ENCODE measurements around the gene DDX5.
"Not testable (repeated sequence)": the region's sequence is repeated elsewhere in the genome, so short reads cannot be mapped to it uniquely, and the experiment has no call there.

DDX5 gene

GRCh38 chr17:64488301-64488700 lies 17.8 kb downstream of the DDX5 start:
- Histone ChIP-seq H3K9me3 (replicated peaks; ENCODE audit: low read length) (no peaks in the 10 kb centered on the region), H3K4me2 (ENCODE audit: low read length) (no peak overlapping the region), H3K9ac (ENCODE audit: low read depth, low read length) (no peak overlapping the region), H3K36me3 (ENCODE audit: insufficient read depth, low read length) (peaks cover 43% of the 10 kb centered on the region), H3K4me3 (ENCODE audit: low read length) (no peak overlapping the region), H3K4me1 (ENCODE audit: control insufficient read depth, insufficient read depth, low read length) (no peaks in the 10 kb centered on the region), H3K27me3 (ENCODE audit: control insufficient read depth, insufficient read depth, low read length) (no peaks in the 10 kb centered on the region)

- H3K27me3 ChIP-seq (ENCODE audit: control insufficient read depth, insufficient read depth, low read length) = no peaks in the 10 kb centered on the region
- H3K4me2 ChIP-seq (ENCODE audit: low read length) = no peak overlapping the region
- no peak overlapping the region for H3K9ac ChIP-seq (ENCODE audit: low read depth, low read length)
- H3K4me3 ChIP-seq (ENCODE audit: low read length) = no peak overlapping the region
- no peaks in the 10 kb centered on the region for H3K9me3 ChIP-seq (replicated peaks; ENCODE audit: low read length)
- peaks cover 29% of the 10 kb centered on the region for H3K36me3 ChIP-seq (ENCODE audit: insufficient read depth, low read length)
- no peaks in the 10 kb centered on the region for H3K4me1 ChIP-seq (ENCODE audit: control insufficient read depth, insufficient read depth, low read length)
Measured at GRCh38 chr17:64484380-64484779, 21.7 kb downstream of the DDX5 start.

- Histone ChIP-seq H3K36me3 (ENCODE audit: insufficient read depth, low read length) (peaks cover 23% of the 10 kb centered on the region), H3K4me1 (ENCODE audit: control insufficient read depth, insufficient read depth, low read length) (no peaks in the 10 kb centered on the region), H3K4me2 (ENCODE audit: low read length) (no peak overlapping the region), H3K9ac (ENCODE audit: low read depth, low read length) (no peak overlapping the region), H3K4me3 (ENCODE audit: low read length) (no peak overlapping the region), H3K27me3 (ENCODE audit: control insufficient read depth, insufficient read depth, low read length) (no peaks in the 10 kb centered on the region), H3K9me3 (replicated peaks; ENCODE audit: low read length) (no peaks in the 10 kb centered on the region)
Measured at GRCh38 chr17:64480951-64481350, 25.1 kb downstream of the DDX5 start.

GRCh38 chr17:64477849-64478248 lies 28.2 kb downstream of the DDX5 start:
- H3K27me3 ChIP-seq (ENCODE audit: control insufficient read depth, insufficient read depth, low read length) = no peaks in the 10 kb centered on the region
- H3K4me2 ChIP-seq (ENCODE audit: low read length) = no peak overlapping the region
- H3K4me3 ChIP-seq (ENCODE audit: low read length) = no peak overlapping the region
- no peaks in the 10 kb centered on the region for H3K9me3 ChIP-seq (replicated peaks; ENCODE audit: low read length)
- no peak overlapping the region for H3K9ac ChIP-seq (ENCODE audit: low read depth, low read length)
- no peaks in the 10 kb centered on the region for H3K4me1 ChIP-seq (ENCODE audit: control insufficient read depth, insufficient read depth, low read length)
- H3K36me3 ChIP-seq (ENCODE audit: insufficient read depth, low read length) = peaks cover 10% of the 10 kb centered on the region

- Histone ChIP-seq H3K9ac (ENCODE audit: low read depth, low read length) (no peak overlapping the region), H3K36me3 (ENCODE audit: insufficient read depth, low read length) (no peaks in the 10 kb centered on the region), H3K4me2 (ENCODE audit: low read length) (no peak overlapping the region), H3K4me1 (ENCODE audit: control insufficient read depth, insufficient read depth, low read length) (no peaks in the 10 kb centered on the region), H3K4me3 (ENCODE audit: low read length) (no peak overlapping the region), H3K27me3 (ENCODE audit: control insufficient read depth, insufficient read depth, low read length) (no peaks in the 10 kb centered on the region), H3K9me3 (replicated peaks; ENCODE audit: low read length) (no peaks in the 10 kb centered on the region)
Measured at GRCh38 chr17:64472564-64472963, 33.5 kb downstream of the DDX5 start.

- no peaks in the 10 kb centered on the region for H3K4me1 ChIP-seq (ENCODE audit: control insufficient read depth, insufficient read depth, low read length)
- H3K27me3 ChIP-seq (ENCODE audit: control insufficient read depth, insufficient read depth, low read length) = no peaks in the 10 kb centered on the region
- H3K9me3 ChIP-seq (replicated peaks; ENCODE audit: low read length) = no peaks in the 10 kb centered on the region
- no peak overlapping the region for H3K9ac ChIP-seq (ENCODE audit: low read depth, low read length)
- no peak overlapping the region for H3K4me3 ChIP-seq (ENCODE audit: low read length)
- H3K4me2 ChIP-seq (ENCODE audit: low read length) = no peak overlapping the region
- H3K36me3 ChIP-seq (ENCODE audit: insufficient read depth, low read length) = no peaks in the 10 kb centered on the region
Measured at GRCh38 chr17:64471440-64471839, 34.6 kb downstream of the DDX5 start.

GRCh38 chr17:64470625-64471024 lies 35.5 kb downstream of the DDX5 start:
- Histone ChIP-seq H3K4me2 (ENCODE audit: low read length) (no peak overlapping the region), H3K36me3 (ENCODE audit: insufficient read depth, low read length) (no peaks in the 10 kb centered on the region), H3K9ac (ENCODE audit: low read depth, low read length) (no peak overlapping the region), H3K4me3 (ENCODE audit: low read length) (no peak overlapping the region), H3K9me3 (replicated peaks; ENCODE audit: low read length) (no peaks in the 10 kb centered on the region), H3K27me3 (ENCODE audit: control insufficient read depth, insufficient read depth, low read length) (no peaks in the 10 kb centered on the region), H3K4me1 (ENCODE audit: control insufficient read depth, insufficient read depth, low read length) (no peaks in the 10 kb centered on the region)

- not testable (repeated sequence) for H3K9me3 ChIP-seq (replicated peaks; ENCODE audit: low read length); H3K36me3 ChIP-seq (ENCODE audit: insufficient read depth, low read length); H3K27me3 ChIP-seq (ENCODE audit: control insufficient read depth, insufficient read depth, low read length); H3K4me2 ChIP-seq (ENCODE audit: low read length); H3K4me1 ChIP-seq (ENCODE audit: control insufficient read depth, insufficient read depth, low read length); H3K4me3 ChIP-seq (ENCODE audit: low read length); H3K9ac ChIP-seq (ENCODE audit: low read depth, low read length)
Measured at GRCh38 chr17:64466834-64467233, 39.3 kb downstream of the DDX5 start.

GRCh38 chr17:64466019-64466735 lies 39.9 kb downstream of the DDX5 start:
- Histone ChIP-seq H3K4me2 (ENCODE audit: low read length) (no peak overlapping the region), H3K4me3 (ENCODE audit: low read length) (no peak overlapping the region), H3K27me3 (ENCODE audit: control insufficient read depth, insufficient read depth, low read length) (no peaks in the 10 kb centered on the region), H3K4me1 (ENCODE audit: control insufficient read depth, insufficient read depth, low read length) (no peaks in the 10 kb centered on the region), H3K36me3 (ENCODE audit: insufficient read depth, low read length) (no peaks in the 10 kb centered on the region), H3K9ac (ENCODE audit: low read depth, low read length) (no peak overlapping the region), H3K9me3 (replicated peaks; ENCODE audit: low read length) (no peaks in the 10 kb centered on the region)

- H3K4me2 ChIP-seq (ENCODE audit: low read length) = no peak overlapping the region
- no peaks in the 10 kb centered on the region for H3K9me3 ChIP-seq (replicated peaks; ENCODE audit: low read length)
- no peaks in the 10 kb centered on the region for H3K36me3 ChIP-seq (ENCODE audit: insufficient read depth, low read length)
Measured at GRCh38 chr17:64461788-64462187, 44.3 kb downstream of the DDX5 start.

GRCh38 chr17:64460955-64461354 lies 45.1 kb downstream of the DDX5 start:
- Histone ChIP-seq H3K4me2 (ENCODE audit: low read length) (no peak overlapping the region), H3K4me3 (ENCODE audit: low read length) (no peak overlapping the region), H3K9me3 (replicated peaks; ENCODE audit: low read length) (no peaks in the 10 kb centered on the region), H3K9ac (ENCODE audit: low read depth, low read length) (no peak overlapping the region), H3K4me1 (ENCODE audit: control insufficient read depth, insufficient read depth, low read length) (peaks cover 19% of the 10 kb centered on the region), H3K36me3 (ENCODE audit: insufficient read depth, low read length) (no peaks in the 10 kb centered on the region), H3K27me3 (ENCODE audit: control insufficient read depth, insufficient read depth, low read length) (no peaks in the 10 kb centered on the region)

More at GRCh38 chr17:64461788-64462187, 44.3 kb downstream of the DDX5 start:
- no peak overlapping the region for H3K9ac ChIP-seq (ENCODE audit: low read depth, low read length)
- H3K4me1 ChIP-seq (ENCODE audit: control insufficient read depth, insufficient read depth, low read length) = peaks cover 19% of the 10 kb centered on the region
- H3K27me3 ChIP-seq (ENCODE audit: control insufficient read depth, insufficient read depth, low read length) = no peaks in the 10 kb centered on the region
- no peak overlapping the region for H3K4me3 ChIP-seq (ENCODE audit: low read length)

- not testable (repeated sequence) for H3K9me3 ChIP-seq (replicated peaks; ENCODE audit: low read length); H3K36me3 ChIP-seq (ENCODE audit: insufficient read depth, low read length); H3K4me3 ChIP-seq (ENCODE audit: low read length); H3K9ac ChIP-seq (ENCODE audit: low read depth, low read length); H3K27me3 ChIP-seq (ENCODE audit: control insufficient read depth, insufficient read depth, low read length)
- H3K4me1 ChIP-seq (ENCODE audit: control insufficient read depth, insufficient read depth, low read length) = peaks cover 19% of the 10 kb centered on the region
- H3K4me2 ChIP-seq (ENCODE audit: low read length) = peak overlapping the region; percentile 15
Measured at GRCh38 chr17:64459818-64460217, 46.3 kb downstream of the DDX5 start.
